ENCODE measurements around the gene FAM210A.

FAM210A gene

DNA sequence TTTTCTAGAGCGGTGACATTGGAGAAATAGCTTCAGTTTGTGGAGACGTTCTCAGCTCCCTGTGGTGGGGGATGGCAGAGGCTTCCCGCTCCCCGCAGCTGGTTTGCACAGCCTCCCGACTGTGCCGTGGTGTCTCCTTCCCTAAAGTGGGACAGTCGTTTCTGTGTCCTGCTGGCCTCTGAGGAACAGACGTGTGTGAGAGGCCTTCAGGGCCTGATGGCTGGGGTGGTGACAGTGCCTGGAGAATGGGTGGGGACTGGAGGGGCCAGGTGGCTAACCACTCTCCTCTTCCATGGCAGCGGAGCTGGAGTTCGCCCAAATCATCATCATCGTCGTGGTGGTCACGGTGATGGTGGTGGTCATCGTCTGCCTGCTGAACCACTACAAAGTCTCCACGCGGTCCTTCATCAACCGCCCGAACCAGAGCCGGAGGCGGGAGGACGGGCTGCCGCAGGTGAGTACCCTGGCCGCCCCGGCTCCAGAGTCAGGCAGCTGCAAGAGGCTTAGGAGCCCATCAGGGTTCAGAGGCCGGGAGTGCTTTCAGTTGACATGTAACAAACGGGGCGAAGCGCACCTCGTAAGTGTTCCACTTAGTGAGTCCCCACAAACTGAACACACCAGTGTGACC lies 105.4 kb downstream of the FAM210A start:
- DNase-seq = no peak

DNA sequence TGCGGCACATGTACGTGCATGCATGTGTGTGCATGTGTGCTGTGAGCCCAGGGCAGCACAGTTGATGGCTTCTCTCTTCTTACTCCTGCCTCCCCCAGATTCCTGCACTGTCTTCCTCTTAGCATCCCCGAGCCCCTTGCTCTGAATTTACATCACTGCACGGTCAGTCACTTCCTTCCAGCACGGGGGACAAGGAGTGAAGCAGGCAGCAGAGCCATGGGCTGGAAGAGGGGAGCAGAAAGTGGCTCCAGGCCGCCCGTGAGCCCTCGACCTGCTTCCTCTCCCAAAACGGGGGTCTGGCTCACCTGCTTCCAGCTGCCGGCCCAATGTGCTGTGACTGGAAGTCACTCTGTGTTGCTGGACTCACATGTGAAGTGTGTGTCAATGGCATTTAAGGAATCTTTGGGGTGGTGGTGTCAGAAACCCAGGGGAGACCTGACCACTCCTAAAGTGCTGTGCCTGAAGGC lies 106.1 kb downstream of the FAM210A start:
- DNase-seq = no peak

DNA sequence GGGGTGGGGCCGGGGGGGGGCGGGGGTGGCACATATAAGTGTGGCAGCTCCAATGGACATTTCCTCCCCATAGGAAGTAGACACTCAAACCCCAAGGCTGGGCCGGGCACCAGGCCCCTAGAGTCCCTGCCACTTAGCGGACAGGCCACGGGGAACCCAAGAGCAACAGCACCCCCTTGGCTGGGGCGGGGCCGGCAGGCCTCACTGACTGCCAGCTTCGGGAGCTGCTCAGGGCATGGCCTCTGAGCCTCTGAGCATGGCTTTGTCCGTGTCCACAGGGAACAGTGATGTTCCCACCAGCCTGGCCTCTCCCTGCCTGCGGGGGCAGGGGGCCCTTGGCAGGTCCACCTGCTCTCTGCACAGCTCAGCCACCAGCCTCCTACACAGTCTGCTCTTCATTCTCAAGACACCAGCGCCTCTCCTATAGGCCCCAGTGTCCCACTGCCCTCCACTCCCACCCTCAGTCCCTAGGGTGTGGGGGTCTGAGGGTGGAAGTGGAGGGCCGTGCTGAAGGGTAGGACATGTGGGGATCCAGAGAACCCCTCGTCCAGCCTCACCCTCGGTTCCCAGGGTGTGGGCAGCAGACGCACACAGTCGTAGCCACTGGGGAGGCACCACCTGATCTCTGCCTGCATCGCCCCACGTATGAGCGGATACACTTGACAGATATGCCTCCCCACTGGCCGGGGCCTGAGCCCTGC lies 106.7 kb downstream of the FAM210A start:
- no peak for DNase-seq

DNA sequence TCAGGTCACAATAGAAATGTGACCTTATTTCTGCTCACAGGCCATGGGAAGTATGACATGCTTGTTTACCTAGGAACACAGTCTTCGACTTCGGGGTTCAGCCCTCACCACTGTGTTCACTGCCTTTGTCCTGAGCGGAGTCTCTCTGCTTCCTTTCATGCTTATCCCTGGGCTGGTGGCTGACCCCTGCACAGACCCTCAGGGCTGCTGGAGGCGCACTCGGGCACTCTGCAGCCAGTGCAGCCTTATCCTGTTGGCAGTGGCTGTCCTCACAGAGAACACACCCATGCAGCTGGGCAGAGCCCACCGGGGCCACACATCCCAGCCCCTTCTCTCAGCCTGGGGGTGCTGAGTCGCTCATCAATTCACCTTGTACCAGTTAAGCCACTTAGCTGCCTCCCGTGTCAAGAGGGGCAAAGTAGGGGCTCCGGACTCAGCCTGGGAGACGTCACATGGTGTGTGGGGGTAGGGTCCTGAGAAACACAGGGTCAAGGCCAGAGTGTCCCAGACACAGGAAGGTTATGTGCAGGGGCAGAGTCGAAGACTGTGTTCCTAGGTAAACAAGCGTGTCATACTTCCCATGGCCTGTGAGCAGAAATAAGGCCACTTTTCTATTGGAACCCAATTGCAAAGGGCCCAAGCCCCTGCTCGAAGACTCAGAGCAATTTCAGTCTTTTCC lies 107.5 kb downstream of the FAM210A start:
- no peak for DNase-seq

DNA sequence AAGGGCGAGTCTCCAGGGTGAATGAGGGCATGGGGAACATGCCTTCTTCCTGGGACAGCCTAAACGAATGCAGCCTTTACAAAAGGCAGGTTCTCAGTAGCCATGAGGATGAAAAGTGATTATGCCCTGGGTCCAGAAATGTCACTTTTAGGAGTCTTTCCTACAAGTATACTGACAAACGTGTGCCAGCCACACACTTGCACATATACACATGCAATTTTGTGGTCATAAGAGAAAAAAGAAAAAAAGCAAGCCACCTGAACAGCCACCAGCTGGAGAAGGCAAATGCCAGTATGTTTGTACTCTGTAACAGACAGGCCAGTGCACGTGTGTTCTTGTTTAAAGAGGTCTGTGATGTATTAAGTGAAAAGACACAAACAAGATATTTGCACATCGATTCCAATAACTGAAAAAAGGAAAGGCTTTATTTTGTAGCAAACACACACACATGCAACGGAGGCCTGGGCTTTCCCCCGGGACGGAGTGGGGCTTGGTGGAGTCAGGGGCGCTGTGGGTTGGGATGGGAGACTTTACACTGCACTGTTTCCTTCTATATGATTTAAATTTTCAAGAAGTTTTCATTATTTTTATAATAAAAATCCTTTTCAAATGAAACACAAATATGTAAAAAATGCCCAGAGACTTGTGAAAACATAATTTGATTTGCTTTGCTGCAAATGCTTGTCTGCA lies 108.4 kb downstream of the FAM210A start:
- no peak for DNase-seq

DNA sequence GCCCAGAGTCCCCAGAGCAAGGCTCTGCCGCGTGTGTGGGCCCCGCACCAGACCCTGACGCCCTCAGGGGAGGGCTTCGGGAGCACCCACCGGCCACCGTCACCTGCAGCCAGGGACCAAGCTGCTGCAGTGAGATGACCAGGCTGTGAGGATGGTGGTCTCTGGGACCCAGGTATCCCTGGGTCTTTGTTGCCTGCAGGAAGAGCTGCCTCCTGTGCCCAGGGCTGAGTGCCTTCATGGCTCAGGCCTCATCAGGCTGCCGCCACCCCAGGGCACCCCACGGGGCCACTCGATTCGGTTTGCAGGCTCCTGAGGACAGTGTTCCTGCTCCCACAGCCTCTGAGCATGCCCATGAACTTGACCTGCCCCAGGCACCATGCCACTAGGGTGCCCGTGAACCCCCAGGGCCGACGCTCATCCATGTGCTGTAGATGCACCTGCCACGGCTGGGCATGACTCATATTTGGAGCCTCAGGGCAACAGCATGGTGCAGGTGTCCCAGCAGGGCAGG lies 109.8 kb downstream of the FAM210A start:
- no peak for DNase-seq

DNA sequence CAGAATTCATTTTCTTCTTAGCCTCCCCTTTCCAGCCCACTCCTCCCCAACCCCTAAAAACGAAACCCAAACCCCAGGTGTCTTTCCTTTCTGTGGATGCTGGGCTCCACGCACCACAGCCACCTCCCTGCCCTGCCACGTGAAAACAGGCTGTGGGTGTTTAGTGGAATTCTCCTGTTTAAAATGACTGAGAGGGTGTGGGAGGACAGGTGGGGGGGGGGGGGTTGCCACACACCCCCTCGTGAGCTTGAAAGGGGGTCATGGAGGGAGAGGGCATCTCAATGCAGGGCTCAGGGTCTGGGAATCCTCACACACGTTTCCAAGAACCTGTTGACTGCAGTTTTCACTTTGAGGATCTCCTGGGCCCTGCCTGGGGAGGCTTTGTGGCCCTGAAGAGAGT lies 110.3 kb downstream of the FAM210A start:
- DNase-seq = no peak

DNA sequence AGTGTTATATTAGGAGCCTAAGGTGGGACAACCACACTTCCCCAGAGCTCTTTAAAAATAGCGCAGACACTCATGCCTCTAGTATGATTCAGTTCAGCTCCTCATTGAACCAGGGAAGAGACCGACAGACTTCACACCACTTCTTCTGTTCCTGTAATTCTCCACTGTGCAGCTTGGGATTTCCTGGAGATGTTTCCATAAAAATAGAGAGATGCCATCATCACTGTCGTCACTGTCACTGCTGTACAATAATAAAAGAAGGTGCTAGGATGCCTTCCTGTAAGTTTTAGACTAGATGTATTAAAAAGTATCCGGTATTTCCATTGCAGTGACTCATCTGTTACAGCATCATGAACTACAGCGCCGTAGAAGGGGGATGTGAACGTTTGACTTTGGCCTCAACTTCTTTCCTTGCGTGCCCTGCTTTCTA lies 110.9 kb downstream of the FAM210A start:
- DNase-seq = no peak

DNA sequence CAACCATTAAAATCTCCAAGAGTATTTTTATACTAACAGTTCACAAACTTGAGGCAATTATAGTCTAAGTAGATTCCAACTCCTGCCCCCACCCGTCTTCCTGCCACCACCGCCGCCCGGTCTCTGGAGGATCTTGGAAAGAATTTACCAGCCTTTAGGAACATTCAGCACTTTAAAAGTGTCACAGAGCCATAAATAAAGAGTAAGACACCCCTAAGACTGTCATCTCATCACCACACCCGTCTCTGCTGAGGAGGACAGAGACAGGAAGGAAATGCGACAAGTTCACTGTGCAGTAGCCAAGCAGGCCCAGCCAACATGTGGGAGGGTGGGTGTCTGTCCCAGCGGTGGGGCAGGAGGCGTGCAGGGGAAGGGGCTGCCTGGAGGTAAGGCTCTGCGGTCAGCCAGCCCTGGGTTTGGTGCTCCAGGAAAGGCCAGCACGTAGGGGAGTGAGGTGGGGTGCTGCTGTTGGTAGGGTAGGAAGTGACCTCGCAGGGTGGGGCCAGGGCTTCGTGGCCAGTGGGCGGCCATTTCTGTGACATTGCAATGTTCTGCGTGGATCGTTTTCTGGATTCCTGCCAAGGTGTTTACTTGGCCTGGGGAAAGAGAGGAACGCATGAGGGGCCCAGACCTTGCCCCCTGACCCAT lies 111.6 kb downstream of the FAM210A start:
- DNase-seq = peak in 2 of 6 experiments; percentile 5 to 11

DNA sequence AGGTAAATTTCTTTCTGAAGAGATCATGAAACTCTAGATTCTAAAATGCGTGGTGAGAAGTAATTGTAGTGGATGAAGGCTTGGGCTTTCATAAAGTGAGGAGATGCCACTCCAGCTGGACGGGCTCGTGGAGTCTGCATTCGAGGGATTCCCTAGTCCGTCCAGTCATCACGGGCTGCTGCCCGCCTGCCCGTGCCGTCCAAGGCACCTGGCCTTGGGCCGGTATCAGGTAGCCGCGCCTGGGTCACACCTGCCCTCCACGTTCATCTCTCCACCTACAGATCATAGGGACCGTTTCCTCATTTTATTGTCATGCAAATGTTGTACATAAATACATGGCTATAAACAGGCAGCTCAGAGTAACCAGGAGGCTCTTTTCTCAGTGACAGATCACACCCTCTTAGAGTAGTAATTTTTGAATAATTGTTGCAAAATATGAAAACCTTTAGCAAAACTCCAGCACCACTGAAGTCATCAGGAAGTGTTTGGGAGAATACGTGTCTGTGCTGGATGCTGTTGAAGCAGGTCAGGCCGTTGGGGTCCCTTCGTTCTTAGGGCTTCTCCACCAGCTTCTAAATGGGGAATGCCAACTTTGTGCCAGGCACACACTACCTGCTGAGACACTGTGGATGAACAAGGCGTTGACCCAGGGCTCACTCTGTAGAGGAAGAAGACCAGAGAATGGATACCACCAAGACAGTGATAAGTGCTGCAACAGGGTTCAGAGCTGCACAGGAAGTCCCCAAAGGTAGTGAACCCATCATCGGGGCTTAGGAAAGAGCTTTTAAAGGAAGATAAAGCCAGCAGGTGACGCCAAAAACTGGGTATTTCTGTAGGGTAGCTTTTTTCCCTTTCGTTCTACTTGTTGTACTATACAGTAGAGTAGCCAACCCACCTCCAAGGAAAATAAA lies 112.5 kb downstream of the FAM210A start:
- peak in 1 of 6 experiments; percentile 10 for DNase-seq

All from stimulated activated naive CD4-positive, alpha-beta T cell (primary cell).